WTC11 (cell line): ENCODE data around the gene PDCD1.

ENCODE experiments used
- ETV6 ChIP-seq: sonication (generic); formaldehyde crosslinking; IDR thresholded peaks from 2 replicates; pipeline ENCODE4 v1.8.1; 2022; ENCODE audit warnings: mild to moderate bottlenecking, missing genetic modification reagents
- KAT7 ChIP-seq: sonication (generic); formaldehyde crosslinking; IDR thresholded peaks from 2 replicates; pipeline ENCODE4 v1.8.1; 2023; ENCODE audit warnings: missing genetic modification reagents, mild to moderate bottlenecking, borderline replicate concordance
- MXD4 ChIP-seq: fragments of 250-450 bp; sonication (Bioruptor Pico); IDR thresholded peaks from 2 replicates; pipeline ENCODE4 v1.8.0; 2021; ENCODE audit warnings: mild to moderate bottlenecking, moderate library complexity, borderline replicate concordance
- NR1H2 ChIP-seq: sonication (generic); formaldehyde crosslinking; IDR thresholded peaks from 2 replicates; pipeline ENCODE4 v1.9.0; 2021; ENCODE audit warnings: mild to moderate bottlenecking, moderate library complexity, missing genetic modification reagents
- RELA ChIP-seq: sonication (generic); formaldehyde crosslinking; IDR thresholded peaks from 2 replicates; pipeline ENCODE4 v1.8.1; 2022; ENCODE audit warnings: missing genetic modification reagents, mild to moderate bottlenecking, borderline replicate concordance
- SMAD4 ChIP-seq: sonication (generic); formaldehyde crosslinking; IDR thresholded peaks from 2 replicates; pipeline ENCODE4 v1.8.0; 2022; ENCODE audit warnings: mild to moderate bottlenecking, missing genetic modification reagents
- TEAD4 ChIP-seq: sonication (generic); formaldehyde crosslinking; IDR thresholded peaks from 2 replicates; pipeline ENCODE4 v1.8.0; 2022; ENCODE audit warnings: mild to moderate bottlenecking, missing genetic modification reagents
- TF ChIP-seq, protein P1 (sequence below): fragments of 200-600 bp; IDR thresholded peaks from 2 replicates; pipeline ENCODE4 v1.8.0; 2022; ENCODE audit warnings: antibody characterized with exemption
- TF ChIP-seq, protein P2 (sequence below): sonication (generic); formaldehyde crosslinking; IDR thresholded peaks from 2 replicates; pipeline ENCODE4 v1.8.1; 2023; ENCODE audit warnings: mild to moderate bottlenecking, missing genetic modification reagents, moderate library complexity
- TF ChIP-seq, protein P3 (sequence below): sonication (generic); formaldehyde crosslinking; IDR thresholded peaks from 2 replicates; pipeline ENCODE4 v1.8.1; 2022; ENCODE audit warnings: low read depth, mild to moderate bottlenecking, moderate library complexity, missing genetic modification reagents, borderline replicate concordance
- TF ChIP-seq, protein P4 (sequence below): sonication (generic); formaldehyde crosslinking; conservative IDR thresholded peaks from 2 replicates; pipeline ENCODE4 v1.8.1; 2023; ENCODE audit warnings: mild to moderate bottlenecking, low read depth, missing genetic modification reagents, moderate library complexity
- TF ChIP-seq, protein P5 (sequence below): fragments of 250-450 bp; sonication (Bioruptor Pico); IDR thresholded peaks from 2 replicates; pipeline ENCODE4 v2.1.2; 2022; ENCODE audit warnings: mild to moderate bottlenecking, moderate library complexity

DNA sequence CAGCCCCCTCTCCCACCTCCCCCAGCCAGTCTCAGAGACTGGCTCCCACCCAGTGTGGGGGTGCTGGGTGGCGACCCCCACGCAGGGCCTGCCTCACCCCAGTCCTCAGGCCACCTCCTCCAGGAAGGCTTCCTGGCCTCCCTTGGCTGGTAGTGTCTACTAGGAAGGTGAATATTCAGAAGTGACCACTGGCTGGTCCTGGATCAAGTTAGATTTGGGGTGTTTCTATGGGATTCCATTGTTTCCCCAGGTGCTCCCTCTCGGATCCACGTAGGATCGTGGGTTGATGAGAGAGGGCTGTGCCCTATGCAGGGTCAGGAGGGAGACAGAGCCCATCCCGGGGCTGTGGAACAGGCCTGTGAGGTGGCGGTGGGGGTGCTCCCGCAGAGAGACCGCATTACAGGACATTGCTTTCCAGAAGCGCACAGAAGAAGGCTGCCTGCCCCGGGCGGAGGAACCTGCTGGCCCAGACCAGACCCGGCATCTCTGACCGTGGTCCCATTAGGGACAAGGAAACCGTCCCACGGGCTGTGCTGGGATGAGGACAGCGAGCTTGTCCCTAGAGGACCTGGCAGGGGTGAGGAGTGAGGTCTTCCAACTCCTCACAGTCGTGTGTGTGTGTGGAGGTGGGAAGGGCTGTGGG is 3.3 kb downstream of the PDCD1 start:
- TF ChIP-seq, protein P1, sequence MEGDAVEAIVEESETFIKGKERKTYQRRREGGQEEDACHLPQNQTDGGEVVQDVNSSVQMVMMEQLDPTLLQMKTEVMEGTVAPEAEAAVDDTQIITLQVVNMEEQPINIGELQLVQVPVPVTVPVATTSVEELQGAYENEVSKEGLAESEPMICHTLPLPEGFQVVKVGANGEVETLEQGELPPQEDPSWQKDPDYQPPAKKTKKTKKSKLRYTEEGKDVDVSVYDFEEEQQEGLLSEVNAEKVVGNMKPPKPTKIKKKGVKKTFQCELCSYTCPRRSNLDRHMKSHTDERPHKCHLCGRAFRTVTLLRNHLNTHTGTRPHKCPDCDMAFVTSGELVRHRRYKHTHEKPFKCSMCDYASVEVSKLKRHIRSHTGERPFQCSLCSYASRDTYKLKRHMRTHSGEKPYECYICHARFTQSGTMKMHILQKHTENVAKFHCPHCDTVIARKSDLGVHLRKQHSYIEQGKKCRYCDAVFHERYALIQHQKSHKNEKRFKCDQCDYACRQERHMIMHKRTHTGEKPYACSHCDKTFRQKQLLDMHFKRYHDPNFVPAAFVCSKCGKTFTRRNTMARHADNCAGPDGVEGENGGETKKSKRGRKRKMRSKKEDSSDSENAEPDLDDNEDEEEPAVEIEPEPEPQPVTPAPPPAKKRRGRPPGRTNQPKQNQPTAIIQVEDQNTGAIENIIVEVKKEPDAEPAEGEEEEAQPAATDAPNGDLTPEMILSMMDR: no peak
- no peak for TF ChIP-seq NR1H2 (CRISPR knock-in tag)
- TF ChIP-seq MXD4: no peak
- TF ChIP-seq, protein P2, sequence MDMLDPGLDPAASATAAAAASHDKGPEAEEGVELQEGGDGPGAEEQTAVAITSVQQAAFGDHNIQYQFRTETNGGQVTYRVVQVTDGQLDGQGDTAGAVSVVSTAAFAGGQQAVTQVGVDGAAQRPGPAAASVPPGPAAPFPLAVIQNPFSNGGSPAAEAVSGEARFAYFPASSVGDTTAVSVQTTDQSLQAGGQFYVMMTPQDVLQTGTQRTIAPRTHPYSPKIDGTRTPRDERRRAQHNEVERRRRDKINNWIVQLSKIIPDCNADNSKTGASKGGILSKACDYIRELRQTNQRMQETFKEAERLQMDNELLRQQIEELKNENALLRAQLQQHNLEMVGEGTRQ: no peak
- no peak for TF ChIP-seq RELA
- no peak for TF ChIP-seq KAT7 (CRISPR knock-in tag)
- TF ChIP-seq, protein P3, sequence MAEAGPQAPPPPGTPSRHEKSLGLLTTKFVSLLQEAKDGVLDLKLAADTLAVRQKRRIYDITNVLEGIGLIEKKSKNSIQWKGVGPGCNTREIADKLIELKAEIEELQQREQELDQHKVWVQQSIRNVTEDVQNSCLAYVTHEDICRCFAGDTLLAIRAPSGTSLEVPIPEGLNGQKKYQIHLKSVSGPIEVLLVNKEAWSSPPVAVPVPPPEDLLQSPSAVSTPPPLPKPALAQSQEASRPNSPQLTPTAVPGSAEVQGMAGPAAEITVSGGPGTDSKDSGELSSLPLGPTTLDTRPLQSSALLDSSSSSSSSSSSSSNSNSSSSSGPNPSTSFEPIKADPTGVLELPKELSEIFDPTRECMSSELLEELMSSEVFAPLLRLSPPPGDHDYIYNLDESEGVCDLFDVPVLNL: no peak
- TF ChIP-seq, protein P4, sequence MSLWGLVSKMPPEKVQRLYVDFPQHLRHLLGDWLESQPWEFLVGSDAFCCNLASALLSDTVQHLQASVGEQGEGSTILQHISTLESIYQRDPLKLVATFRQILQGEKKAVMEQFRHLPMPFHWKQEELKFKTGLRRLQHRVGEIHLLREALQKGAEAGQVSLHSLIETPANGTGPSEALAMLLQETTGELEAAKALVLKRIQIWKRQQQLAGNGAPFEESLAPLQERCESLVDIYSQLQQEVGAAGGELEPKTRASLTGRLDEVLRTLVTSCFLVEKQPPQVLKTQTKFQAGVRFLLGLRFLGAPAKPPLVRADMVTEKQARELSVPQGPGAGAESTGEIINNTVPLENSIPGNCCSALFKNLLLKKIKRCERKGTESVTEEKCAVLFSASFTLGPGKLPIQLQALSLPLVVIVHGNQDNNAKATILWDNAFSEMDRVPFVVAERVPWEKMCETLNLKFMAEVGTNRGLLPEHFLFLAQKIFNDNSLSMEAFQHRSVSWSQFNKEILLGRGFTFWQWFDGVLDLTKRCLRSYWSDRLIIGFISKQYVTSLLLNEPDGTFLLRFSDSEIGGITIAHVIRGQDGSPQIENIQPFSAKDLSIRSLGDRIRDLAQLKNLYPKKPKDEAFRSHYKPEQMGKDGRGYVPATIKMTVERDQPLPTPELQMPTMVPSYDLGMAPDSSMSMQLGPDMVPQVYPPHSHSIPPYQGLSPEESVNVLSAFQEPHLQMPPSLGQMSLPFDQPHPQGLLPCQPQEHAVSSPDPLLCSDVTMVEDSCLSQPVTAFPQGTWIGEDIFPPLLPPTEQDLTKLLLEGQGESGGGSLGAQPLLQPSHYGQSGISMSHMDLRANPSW: no peak
- no peak for TF ChIP-seq ETV6 (CRISPR knock-in tag)
- TF ChIP-seq TEAD4 (CRISPR knock-in tag): no peak
- no peak for TF ChIP-seq SMAD4
- TF ChIP-seq, protein P5, sequence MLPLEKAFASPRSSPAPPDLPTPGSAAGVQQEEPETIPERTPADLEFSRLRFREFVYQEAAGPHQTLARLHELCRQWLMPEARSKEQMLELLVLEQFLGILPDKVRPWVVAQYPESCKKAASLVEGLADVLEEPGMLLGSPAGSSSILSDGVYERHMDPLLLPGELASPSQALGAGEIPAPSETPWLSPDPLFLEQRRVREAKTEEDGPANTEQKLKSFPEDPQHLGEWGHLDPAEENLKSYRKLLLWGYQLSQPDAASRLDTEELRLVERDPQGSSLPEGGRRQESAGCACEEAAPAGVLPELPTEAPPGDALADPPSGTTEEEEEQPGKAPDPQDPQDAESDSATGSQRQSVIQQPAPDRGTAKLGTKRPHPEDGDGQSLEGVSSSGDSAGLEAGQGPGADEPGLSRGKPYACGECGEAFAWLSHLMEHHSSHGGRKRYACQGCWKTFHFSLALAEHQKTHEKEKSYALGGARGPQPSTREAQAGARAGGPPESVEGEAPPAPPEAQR: no peak
